H1 (cell line): Measurements from ENCODE around the gene SEMA5B. TPM values are rescaled to one million over a fixed set of nuclear protein-coding genes. Genes with fewer than 3 reads are reported as not detected.
A peak's percentile ranks its signal among the peaks of the same experiment; 100 is the strongest.

Experiments
- CTCF ChIA-PET: fragments of 300-600 bp; sonication (Branson Sonifier 250); formaldehyde crosslinking; loops from one replicate; lab custom pipeline; 2021; ENCODE audit not compliant: partially characterized antibody; lab: Charles Lee
- POLR2A ChIA-PET: fragments of 300-600 bp; sonication (Branson Sonifier 250); formaldehyde crosslinking; loops from one replicate; lab custom pipeline; 2021; ENCODE audit warnings: inconsistent platforms; ENCODE audit not compliant: partially characterized antibody; lab: Charles Lee
- DNase-seq, 2 experiments: peaks; one replicate each; pipeline versions ENCODE4 v3.0.0 to v3.0.0-alpha.2; 2010 to 2022; ENCODE audit warnings: low spot score in 2 of 2, low read depth in 1 of 2, mixed read lengths in 1 of 2
- FAIRE-seq: peaks from 2 replicates; lab custom pipeline; 2011; peaks lifted over from hg19 to GRCh38; lab: Jason Lieb, UNC
- H2AFZ ChIP-seq: 2 replicates; pipeline ENCODE4 v1.8.1; 2012; ENCODE audit warnings: low read length, inconsistent platforms
- H2AK5ac ChIP-seq: 2 replicates; pipeline ENCODE4 v1.6.1; 2013; ENCODE audit warnings: low read depth, low read length
- H2BK120ac ChIP-seq: replicated peaks from 2 replicates; pipeline ENCODE3; 2013; ENCODE audit warnings: low read depth, low read length, inconsistent platforms
- H2BK12ac ChIP-seq: 2 replicates; pipeline ENCODE4 v1.6.1; 2013; ENCODE audit warnings: low read depth, low read length
- H2BK15ac ChIP-seq: 2 replicates; pipeline ENCODE4 v1.6.1; 2013; ENCODE audit warnings: low read length
- H2BK20ac ChIP-seq: 2 replicates; pipeline ENCODE4 v1.6.1; 2013; ENCODE audit warnings: low read length
- H2BK5ac ChIP-seq: 2 replicates; pipeline ENCODE4 v1.6.1; 2013; ENCODE audit warnings: low read depth, low read length
- H3K14ac ChIP-seq: 2 replicates; pipeline ENCODE4 v1.6.1; 2013; ENCODE audit warnings: inconsistent platforms; ENCODE audit not compliant: insufficient read length
- H3K18ac ChIP-seq: 2 replicates; pipeline ENCODE4 v1.6.1; 2013; ENCODE audit warnings: low read length; ENCODE audit errors: extremely low read depth
- H3K23ac ChIP-seq: 2 replicates; pipeline ENCODE4 v1.6.1; 2013; ENCODE audit warnings: inconsistent platforms; ENCODE audit not compliant: insufficient read length
- H3K23me2 ChIP-seq: 2 replicates; pipeline ENCODE4 v1.6.1; 2013; ENCODE audit warnings: low read depth, low read length
- H3K27ac ChIP-seq: 2 replicates; pipeline ENCODE4 v1.6.1; 2011; ENCODE audit warnings: low read depth, low read length, inconsistent platforms
- H3K27me3 ChIP-seq, 4 experiments: replicated peaks in 1 of 4; 1 replicate in 1 of 4; 2 replicates in 3 of 4; pipeline versions ENCODE4 v1.6.1 to v1.8.1; 2011 to 2013; ENCODE audit warnings: low read length in 3 of 4, mild to moderate bottlenecking in 3 of 4, inconsistent platforms in 2 of 4, mixed read lengths in 2 of 4, moderate library complexity in 1 of 4; ENCODE audit not compliant: control insufficient read depth in 3 of 4, insufficient read depth in 3 of 4; ENCODE audit errors: extremely low read depth in 1 of 4
- H3K36me3 ChIP-seq, 4 experiments: 2 replicates each; pipeline versions ENCODE4 v1.6.1 to v1.8.1; 2011 to 2013; ENCODE audit warnings: mild to moderate bottlenecking in 4 of 4, low read length in 3 of 4, moderate library complexity in 2 of 4, control low read depth in 1 of 4, inconsistent platforms in 1 of 4; ENCODE audit not compliant: insufficient read depth in 4 of 4, control insufficient read depth in 2 of 4
- H3K4ac ChIP-seq: replicated peaks from 2 replicates; pipeline ENCODE3; 2013; ENCODE audit warnings: low read length, low read depth, mixed read lengths, inconsistent platforms; ENCODE audit not compliant: insufficient read length
- H3K4me1 ChIP-seq, 4 experiments: replicated peaks in 1 of 4; 1 replicate in 1 of 4; 2 replicates in 3 of 4; pipeline versions ENCODE4 v1.6.1 to v1.8.1; 2011 to 2013; ENCODE audit warnings: low read length in 3 of 4, inconsistent platforms in 2 of 4, mixed read lengths in 1 of 4; ENCODE audit not compliant: insufficient read depth in 4 of 4, control insufficient read depth in 3 of 4
- H3K4me2 ChIP-seq, 2 experiments: 2 replicates each; pipeline versions ENCODE4 v1.6.1 to v1.8.1; 2011 to 2013; ENCODE audit warnings: low read depth in 2 of 2, low read length in 2 of 2, control low read depth in 1 of 2, inconsistent platforms in 1 of 2, mild to moderate bottlenecking in 1 of 2; ENCODE audit not compliant: insufficient read depth in 1 of 2
- H3K4me3 ChIP-seq, 4 experiments: fragments of 200-600, 300-600 bp in 1 of 4; sonication (generic), shearing (Covaris generic), sonication (Bioruptor Twin) in 1 of 4; 2 replicates each; pipeline versions ENCODE4 v1.5.1 to v1.8.1; 2011 to 2016; ENCODE audit warnings: low read length in 4 of 4, low read depth in 3 of 4, control low read depth in 2 of 4, inconsistent platforms in 2 of 4, mild to moderate bottlenecking in 2 of 4, mixed read lengths in 1 of 4, moderate library complexity in 1 of 4; ENCODE audit not compliant: insufficient read depth in 2 of 4; ENCODE audit errors: extremely low read depth in 1 of 4
- H3K56ac ChIP-seq: replicated peaks from 2 replicates; pipeline ENCODE3; 2013; ENCODE audit warnings: low read depth, mild to moderate bottlenecking, mixed read lengths, low read length, inconsistent platforms; ENCODE audit not compliant: insufficient read length
- H3K79me1 ChIP-seq: 2 replicates; pipeline ENCODE4 v1.6.1; 2013; ENCODE audit warnings: low read depth, low read length, control low read depth
- H3K79me2 ChIP-seq, 2 experiments: 2 replicates each; pipeline versions ENCODE4 v1.6.1 to v1.8.1; 2012 to 2013; ENCODE audit warnings: low read length in 2 of 2, mild to moderate bottlenecking in 2 of 2, inconsistent platforms in 1 of 2; ENCODE audit not compliant: insufficient read depth in 2 of 2, control insufficient read depth in 1 of 2
- H3K9ac ChIP-seq, 4 experiments: replicated peaks in 1 of 4; 1 replicate in 1 of 4; 2 replicates in 3 of 4; pipeline versions ENCODE4 v1.6.1 to v1.8.1; 2011 to 2013; ENCODE audit warnings: low read depth in 3 of 4, low read length in 3 of 4, control low read depth in 2 of 4, mild to moderate bottlenecking in 2 of 4, moderate library complexity in 2 of 4, inconsistent platforms in 1 of 4; ENCODE audit errors: extremely low read depth in 1 of 4
- H3K9me3 ChIP-seq, 2 experiments: 2 replicates each; pipeline versions ENCODE4 v1.6.1 to v1.8.1; 2012 to 2013; ENCODE audit warnings: mild to moderate bottlenecking in 2 of 2, moderate library complexity in 2 of 2, control low read depth in 1 of 2, inconsistent platforms in 1 of 2, low read depth in 1 of 2, low read length in 1 of 2, mixed read lengths in 1 of 2; ENCODE audit not compliant: insufficient read depth in 2 of 2
- H4K20me1 ChIP-seq, 2 experiments: replicated peaks in 1 of 2; 2 replicates each; pipeline versions ENCODE3 to v1.8.1; 2011 to 2013; ENCODE audit warnings: inconsistent platforms in 2 of 2, low read length in 2 of 2, mild to moderate bottlenecking in 1 of 2; ENCODE audit not compliant: insufficient read depth in 2 of 2, control insufficient read depth in 1 of 2
- H4K5ac ChIP-seq: 2 replicates; pipeline ENCODE4 v1.6.1; 2013; ENCODE audit warnings: low read length, low read depth, mixed read lengths, inconsistent platforms; ENCODE audit not compliant: insufficient read length
- H4K8ac ChIP-seq: 2 replicates; pipeline ENCODE4 v1.8.0; 2013; ENCODE audit warnings: mild to moderate bottlenecking, moderate library complexity, low read length, inconsistent platforms; ENCODE audit not compliant: insufficient read depth; ENCODE audit errors: extremely low read depth
- H4K91ac ChIP-seq: replicated peaks from 2 replicates; pipeline ENCODE3; 2013; ENCODE audit warnings: low read length, mixed read lengths, inconsistent platforms; ENCODE audit not compliant: insufficient read length
- BRCA1 ChIP-seq: IDR thresholded peaks from 2 replicates; pipeline ENCODE4 v1.6.1; 2012; ENCODE audit warnings: low read depth, low read length, improper control_type of control experiment
- GABPA ChIP-seq: IDR thresholded peaks from 2 replicates; pipeline ENCODE4 v1.6.1; 2011; ENCODE audit warnings: mild to moderate bottlenecking, low read length, moderate library complexity, borderline replicate concordance; ENCODE audit not compliant: insufficient read depth
- JUND ChIP-seq: IDR thresholded peaks from 2 replicates; pipeline ENCODE4 v1.6.1; 2011; ENCODE audit warnings: mild to moderate bottlenecking, improper control_type of control experiment, low read length
- RNF2 ChIP-seq: fragments of 200-900, 300-1000 bp; sonication (generic); IDR thresholded peaks from 2 replicates; pipeline ENCODE4 v1.7.1; 2016; ENCODE audit warnings: borderline replicate concordance, low read depth, mild to moderate bottlenecking, antibody characterized with exemption, low read length; ENCODE audit not compliant: poor library complexity, severe bottlenecking; ENCODE audit errors: missing control alignments
- RXRA ChIP-seq: IDR thresholded peaks from 2 replicates; pipeline ENCODE4 v1.6.1; 2011; ENCODE audit warnings: low read depth, mild to moderate bottlenecking, low read length, moderate library complexity; ENCODE audit not compliant: insufficient read depth
- SRF ChIP-seq: IDR thresholded peaks from 2 replicates; pipeline ENCODE4 v1.6.1; 2011; ENCODE audit warnings: mild to moderate bottlenecking, low read depth, low read length, moderate library complexity
- ZNF274 ChIP-seq: IDR thresholded peaks from 2 replicates; pipeline ENCODE4 v1.7.0; 2012; ENCODE audit warnings: low read length, borderline replicate concordance; ENCODE audit errors: extremely low read depth
- WGBS, 2 experiments: shearing (Covaris generic) in 1 of 2; methylation state at CpG; one replicate each; pipeline versions ENCODE4 v1.1.6 to v1.1.7; 2013 to 2015; ENCODE audit warnings: low lambda C conversion rate in 2 of 2, mixed read lengths in 2 of 2, inconsistent platforms in 1 of 2, low coverage in 1 of 2, missing lambda C conversion rate in 1 of 2; ENCODE audit not compliant: insufficient replicate concordance in 2 of 2, insufficient coverage in 1 of 2, insufficient read length in 1 of 2; ENCODE audit errors: extremely low coverage in 1 of 2, missing lambda C conversion rate in 1 of 2; 5-methylcytosine and 5-hydroxymethylcytosine counted together
- long read RNA-seq, 2 experiments: library from RNA in 1 of 2; library from capped mRNA in 1 of 2; stranded (forward); transcript quantifications; one replicate each; pipeline ENCODE4 v2.0.0, GENCODE V29; 2021; ENCODE audit warnings: inconsistent platforms in 1 of 2
- polyA minus RNA-seq, 3 experiments: library from RNA; depleted of rRNA, polyadenylated mRNA; stranded (reverse); fragments of >200 nt; gene quantifications; 1 replicate in 2 of 3; 2 replicates in 1 of 3; pipeline ENCODE4 v1.2.3, GENCODE V29; 2011
- polyA plus RNA-seq, 7 experiments: library from polyadenylated mRNA; depleted of rRNA in 3 of 7; stranded (reverse) in 5 of 7; unstranded in 2 of 7; fragments of >200 nt in 5 of 7; fragments of 200-250 nt in 2 of 7; gene quantifications; 1 replicate in 5 of 7; 2 replicates in 1 of 7; 4 replicates in 1 of 7; pipeline versions ENCODE4 v1.2.1 to v1.2.3, GENCODE V29; 2011 to 2013; ENCODE audit warnings: missing spikeins in 2 of 7, mixed read lengths in 2 of 7
- total RNA-seq: library from RNA; stranded (reverse); fragmentation: NEBNext Ultra II Directional; extraction: Animal tissue kit (Norgen Biotek cat#: 25700); gene quantifications from 2 replicates; pipeline ENCODE4 v1.2.1, GENCODE V29; 2021

SEMA5B gene
- total RNA-seq = 19.9 and 22.4 TPM in 2 replicates
- 13.1 and 18.8 TPM in 2 replicates for polyA plus RNA-seq (2011; rRNA removed)
- polyA plus RNA-seq (2011; cell fraction: cytosol; rRNA removed) = 14.6 TPM
- 46.9 TPM for polyA plus RNA-seq (2011; cell fraction: nucleus; rRNA removed)
- polyA plus RNA-seq (2012, experiment 1 of 2) = 35.4 to 44.8 TPM (median 39.3 TPM) in 4 replicates
- polyA plus RNA-seq (2012, experiment 2 of 2) = 34.1 TPM
- 21.6 TPM for polyA plus RNA-seq (2013, experiment 1 of 2)
- polyA plus RNA-seq (2013, experiment 2 of 2) = 18.3 TPM
- polyA minus RNA-seq (2011; rRNA and poly(A)+ RNA removed) = 19.3 and 20.2 TPM in 2 replicates
- 13.8 TPM for polyA minus RNA-seq (2011; cell fraction: cytosol; rRNA and poly(A)+ RNA removed)
- 24.5 TPM for polyA minus RNA-seq (2011; cell fraction: nucleus; rRNA and poly(A)+ RNA removed)
- long read RNA-seq, experiment 1, partial matches to known transcripts = 4 of 12 reads
- long read RNA-seq, experiment 1, other reads (novel, unspliced or antisense) = 8 of 12 reads
- long read RNA-seq, experiment 2, partial matches to known transcripts = 7 of 8 reads
- long read RNA-seq, experiment 2, other reads (novel, unspliced or antisense) = 1 of 8 reads

- Histone ChIP-seq H3K79me1 (no peaks in the 10 kb centered on the region), H3K23me2 (peaks cover 21% of the 10 kb centered on the region), H2BK15ac (peak within 1 kb of the TSS; percentile 53; the same call in 1 of the 2 replicates), H4K5ac (peak within 1 kb of the TSS; percentile 45), H2AK5ac (no peak within 1 kb of the TSS), H3K27ac (no peak within 1 kb of the TSS), H3K4me2 (peak within 1 kb of the TSS; percentile 90 to 97), H4K91ac (peak within 1 kb of the TSS; percentile 88), H4K8ac (peak within 1 kb of the TSS; percentile 81; the same call in 1 of the 2 replicates), H2AFZ (peak within 1 kb of the TSS; percentile 90), H4K20me1 (peaks cover 0 to 1% of the 10 kb centered on the region in 2 experiments), H2BK12ac (peak within 1 kb of the TSS; percentile 86), H3K23ac (no peak within 1 kb of the TSS), H2BK5ac (peak within 1 kb of the TSS; percentile 62; the same call in 1 of the 2 replicates), H3K18ac (peak within 1 kb of the TSS; percentile 96), H3K27me3 (peaks cover 0 to 18% (median 10%) of the 10 kb centered on the region in 4 experiments; a peak in 5 of 7 replicates), H2BK120ac (peak within 1 kb of the TSS; percentile 45), H3K79me2 (peaks cover 0 to 18% of the 10 kb centered on the region in 2 experiments; a peak in 2 of 4 replicates), H3K4me3 (peak within 1 kb of the TSS; percentile 76 to 90 (median 82)), H3K9ac (peak within 1 kb of the TSS; percentile 44 to 59 (median 49)), H3K4me1 (peaks cover 4 to 23% (median 13%) of the 10 kb centered on the region in 4 experiments; a peak in 6 of 7 replicates), H3K14ac (no peak within 1 kb of the TSS), H3K9me3 (no peaks in the 10 kb centered on the region), H3K4ac (peak within 1 kb of the TSS; percentile 11), H3K56ac (peak within 1 kb of the TSS; percentile 50), H2BK20ac (no peak within 1 kb of the TSS), H3K36me3 (no peaks in the 10 kb centered on the region)
- ChIA-PET CTCF (interaction anchor here (0.7 to 9.4 kb wide), 31 partner anchors 8 to 421 kb away, joined by 3 to 151 read pairs (median 4); partner anchors contain the start of gene ADCY5), POLR2A (interaction anchor here (0.5 to 1.8 kb wide), 9 partner anchors 21 to 106 kb away, joined by 3 to 6 read pairs (median 3); no protein-coding TSS in a partner anchor)
- DNase-seq = peak in 1 of 2 experiments; percentile 84
- 1% methylated on average over 54 of the region's 94 CpGs; no CpG with 5 or more reads in 1 of the 2 experiments for WGBS, 2 experiments
- FAIRE-seq = no peak
- no peak for TF ChIP-seq SRF
- TF ChIP-seq ZNF274 = no peak
- TF ChIP-seq GABPA = no peak
- TF ChIP-seq JUND = no peak
- peak; percentile 42 for TF ChIP-seq RNF2
- no peak for TF ChIP-seq BRCA1
- no peak for TF ChIP-seq RXRA
Measured at GRCh38 chr3:123027292-123028232, at the start of gene SEMA5B. SEMA5B (minus strand) TSS chr3:123027763; CDS start chr3:122961263, 66,500 bp downstream.
